Endodermal cell (in vitro differentiated cells): ENCODE measurements around the gene NF1. TPM values are rescaled to one million over a fixed set of nuclear protein-coding genes. Genes with fewer than 3 reads are reported as not detected.

Experiments
- DNase-seq: peaks from one replicate; pipeline ENCODE4 v3.0.0-alpha.2; 2017
- H3K27ac ChIP-seq: 2 replicates; pipeline ENCODE4 v1.5.1; 2013; ENCODE audit warnings: mild to moderate bottlenecking, low read depth, low read length, moderate library complexity
- H3K27me3 ChIP-seq: 2 replicates; pipeline ENCODE4 v1.6.1; 2013; ENCODE audit warnings: mild to moderate bottlenecking, low read length, moderate library complexity; ENCODE audit not compliant: insufficient read depth, control insufficient read depth, poor library complexity, severe bottlenecking
- H3K36me3 ChIP-seq: 2 replicates; pipeline ENCODE4 v1.7.0; 2013; ENCODE audit warnings: mild to moderate bottlenecking, low read length, moderate library complexity; ENCODE audit not compliant: control insufficient read depth, insufficient read depth
- H3K4me1 ChIP-seq: one replicate; pipeline ENCODE4 v1.7.0; 2013; ENCODE audit warnings: low read length; ENCODE audit not compliant: control insufficient read depth, insufficient read depth
- H3K4me3 ChIP-seq: 2 replicates; pipeline ENCODE4 v1.5.1; 2013; ENCODE audit warnings: mild to moderate bottlenecking, low read length, moderate library complexity
- H3K9ac ChIP-seq: 2 replicates; pipeline ENCODE4 v1.6.1; 2013; ENCODE audit warnings: mild to moderate bottlenecking, low read length, moderate library complexity; ENCODE audit not compliant: poor library complexity, severe bottlenecking; ENCODE audit errors: extremely low read depth
- H3K9me3 ChIP-seq: 2 replicates; pipeline ENCODE4 v1.6.1; 2013; ENCODE audit warnings: mild to moderate bottlenecking, low read length, moderate library complexity; ENCODE audit not compliant: control insufficient read depth
- H3K27ac Mint-ChIP-seq: 2 replicates; pipeline ENCODE4 v1.8.0; 2020; ENCODE audit warnings: mixed read lengths
- H3K27me3 Mint-ChIP-seq: 2 replicates; pipeline ENCODE4 v1.8.0; 2021; ENCODE audit warnings: mild to moderate bottlenecking, mixed read lengths; ENCODE audit not compliant: insufficient read depth
- H3K36me3 Mint-ChIP-seq: 2 replicates; pipeline ENCODE4 v1.8.0; 2020; ENCODE audit warnings: low read depth, mixed read lengths
- H3K4me1 Mint-ChIP-seq: 2 replicates; pipeline ENCODE4 v1.8.0; 2020; ENCODE audit warnings: mixed read lengths
- H3K4me3 Mint-ChIP-seq: 2 replicates; pipeline ENCODE4 v1.8.0; 2020; ENCODE audit warnings: mild to moderate bottlenecking, moderate library complexity, mixed read lengths
- H3K9me3 Mint-ChIP-seq: 2 replicates; pipeline ENCODE4 v1.8.0; 2020; ENCODE audit warnings: mild to moderate bottlenecking, mixed read lengths
- CTCF ChIP-seq: fragments of 200-600 bp; sonication (generic); conservative IDR thresholded peaks from 2 replicates; pipeline ENCODE4 v1.5.0; 2021; ENCODE audit warnings: antibody characterized with exemption, mild to moderate bottlenecking
- WGBS, 2 experiments: methylation state at CpG; one replicate each; pipeline versions ENCODE4 v1.1.5 to v1.1.7; 2013; ENCODE audit warnings: missing lambda C conversion rate in 2 of 2, mixed read lengths in 1 of 2; ENCODE audit not compliant: insufficient coverage in 1 of 2, insufficient read length in 1 of 2; 5-methylcytosine and 5-hydroxymethylcytosine counted together
- total RNA-seq, 2 donors: library from RNA; stranded (reverse); fragmentation: NEBNext Ultra II Directional in 1 of 2; extraction: Animal tissue kit (Norgen Biotek cat#: 25700) in 1 of 2; gene quantifications; 2 replicates in 1 of 2; 3 replicates in 1 of 2; pipeline ENCODE4 v1.2.1, GENCODE V29; 2021

The NF1 gene
- total RNA-seq, 2 donors from 2014 or later, result 61.9 to 69.3 TPM

DNA sequence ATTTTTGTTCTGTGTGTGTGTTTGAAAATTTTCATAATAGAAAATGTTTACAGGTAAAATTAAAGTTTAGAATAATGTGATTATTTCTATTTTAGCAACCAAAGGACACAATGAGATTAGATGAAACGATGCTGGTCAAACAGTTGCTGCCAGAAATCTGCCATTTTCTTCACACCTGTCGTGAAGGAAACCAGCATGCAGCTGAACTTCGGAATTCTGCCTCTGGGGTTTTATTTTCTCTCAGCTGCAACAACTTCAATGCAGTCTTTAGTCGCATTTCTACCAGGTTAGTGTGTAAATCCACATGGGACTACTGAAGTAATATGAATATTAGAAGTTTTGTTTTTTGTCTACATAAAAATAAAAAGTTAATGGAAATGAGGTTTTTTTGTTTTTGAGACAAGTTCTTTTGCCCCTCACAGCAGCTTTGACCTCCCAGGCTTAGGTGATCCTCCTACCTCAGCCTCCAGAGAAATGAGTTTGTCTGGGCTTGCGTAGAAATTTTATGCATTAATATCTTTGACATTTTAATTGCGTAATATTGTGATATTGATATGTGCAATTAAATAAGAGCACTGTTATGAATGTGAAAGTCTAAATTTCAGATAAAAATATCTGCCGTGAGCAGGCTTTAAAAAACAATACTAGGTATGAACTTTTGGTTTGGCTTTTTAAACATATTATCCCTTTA lies 68.5 kb downstream of the NF1 start:
- Histone ChIP-seq H3K9ac (no peak overlapping the region), H3K4me3 (no peak overlapping the region), H3K9me3 (no peaks in the 10 kb centered on the region), H3K27me3 (no peaks in the 10 kb centered on the region), H3K36me3 (peaks cover 35% of the 10 kb centered on the region), H3K27ac (no peak overlapping the region), H3K4me1 (peaks cover 5% of the 10 kb centered on the region)
- Mint-ChIP-seq H3K36me3 (peaks cover 12% of the 10 kb centered on the region), H3K9me3 (no peaks in the 10 kb centered on the region), H3K4me1 (peaks cover 3% of the 10 kb centered on the region), H3K4me3 (no peak overlapping the region), H3K27me3 (no peaks in the 10 kb centered on the region), H3K27ac (no peak overlapping the region)
- no peak for DNase-seq
- WGBS, 2 experiments, result 97 to 100% methylated on average over 6 to 7 of the region's 7 CpGs
- TF ChIP-seq CTCF, result peak; percentile 26

DNA sequence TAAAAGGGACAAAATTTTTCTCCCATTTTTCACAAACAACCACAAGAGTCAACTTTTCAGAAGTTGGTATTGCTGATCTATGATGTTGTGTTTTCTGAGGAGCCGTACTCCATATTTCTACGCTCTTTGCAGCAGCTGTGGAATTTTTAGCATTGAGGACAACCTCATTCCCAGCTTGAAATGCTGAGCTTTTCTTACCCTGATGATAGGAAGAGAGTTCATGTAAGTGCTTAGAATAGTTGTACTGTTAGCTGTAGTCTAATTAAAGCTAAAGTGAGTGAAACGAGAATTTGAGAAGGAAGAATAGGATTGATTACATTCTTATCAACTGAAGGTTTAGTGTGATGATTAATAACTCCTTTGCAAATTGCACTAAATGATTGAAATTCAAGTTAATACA lies 72.3 kb downstream of the NF1 start:
- H3K27ac Mint-ChIP-seq, result no peak overlapping the region

GRCh38 chr17:31171701-31172100 lies 76.9 kb downstream of the NF1 start:
- Mint-ChIP-seq H3K4me3 (no peak overlapping the region), H3K9me3 (no peaks in the 10 kb centered on the region), H3K4me1 (no peaks in the 10 kb centered on the region), H3K27ac (no peak overlapping the region), H3K36me3 (peaks cover 3% of the 10 kb centered on the region), H3K27me3 (no peaks in the 10 kb centered on the region)
- no peak overlapping the region for H3K4me3 ChIP-seq
- no peaks in the 10 kb centered on the region for H3K4me1 ChIP-seq
- TF ChIP-seq CTCF, result no peak
- no peaks in the 10 kb centered on the region for H3K27me3 ChIP-seq
- H3K36me3 ChIP-seq, result peaks cover 6% of the 10 kb centered on the region
- no peak for DNase-seq
- no peaks in the 10 kb centered on the region for H3K9me3 ChIP-seq
- no peak overlapping the region for H3K9ac ChIP-seq
- H3K27ac ChIP-seq, result no peak overlapping the region

More for the DNA sequence above, 72.3 kb downstream of the NF1 start:
- Mint-ChIP-seq H3K27me3 (no peaks in the 10 kb centered on the region), H3K36me3 (peaks cover 12% of the 10 kb centered on the region), H3K9me3 (no peaks in the 10 kb centered on the region), H3K4me1 (no peaks in the 10 kb centered on the region), H3K4me3 (no peak overlapping the region)
- 88 to 93% methylated on average over 3 of the region's 3 CpGs for WGBS, 2 experiments
- TF ChIP-seq CTCF, result no peak
- no peak for DNase-seq
- H3K9ac ChIP-seq, result no peak overlapping the region
- H3K4me1 ChIP-seq, result no peaks in the 10 kb centered on the region
- H3K27me3 ChIP-seq, result no peaks in the 10 kb centered on the region
- H3K27ac ChIP-seq, result no peak overlapping the region
- peaks cover 32% of the 10 kb centered on the region for H3K36me3 ChIP-seq
- no peak overlapping the region for H3K4me3 ChIP-seq
- H3K9me3 ChIP-seq, result no peaks in the 10 kb centered on the region
